Esophagus (tissue), 2 donors: ENCODE measurements around the gene FAXC. TPM values are rescaled to one million over a fixed set of nuclear protein-coding genes. Genes with fewer than 3 reads are reported as not detected.
"Not testable (repeated sequence)": the region's sequence is repeated elsewhere in the genome, so short reads cannot be mapped to it uniquely, and the experiment has no call there.

Experiments used
- H3K27ac ChIP-seq, 2 donors: one replicate each; pipeline ENCODE4 v1.5.1; 2013; ENCODE audit warnings: low read depth in 2 of 2, mild to moderate bottlenecking in 2 of 2, inconsistent platforms in 1 of 2, low read length in 1 of 2, moderate library complexity in 1 of 2
- H3K27me3 ChIP-seq, 2 donors: one replicate each; pipeline ENCODE4 v1.6.1; 2013; ENCODE audit warnings: low read length in 2 of 2, control low read depth in 1 of 2, mild to moderate bottlenecking in 1 of 2; ENCODE audit not compliant: insufficient read depth in 2 of 2, control insufficient read depth in 1 of 2
- H3K36me3 ChIP-seq, 2 donors: one replicate each; pipeline ENCODE4 v1.6.1; 2013; ENCODE audit warnings: low read length in 1 of 2; ENCODE audit not compliant: control insufficient read depth in 2 of 2, insufficient read depth in 2 of 2
- H3K4me1 ChIP-seq, 2 donors: one replicate each; pipeline ENCODE4 v1.6.1; 2013; ENCODE audit warnings: low read length in 1 of 2; ENCODE audit not compliant: control insufficient read depth in 2 of 2, insufficient read depth in 2 of 2
- H3K4me3 ChIP-seq, 2 donors: one replicate each; pipeline ENCODE4 v1.5.1; 2013; ENCODE audit warnings: low read length in 2 of 2, mild to moderate bottlenecking in 2 of 2, low read depth in 1 of 2, moderate library complexity in 1 of 2
- H3K9me3 ChIP-seq, 2 donors: one replicate each; pipeline ENCODE4 v1.6.1; 2013; ENCODE audit warnings: mild to moderate bottlenecking in 2 of 2, low read depth in 1 of 2, low read length in 1 of 2, moderate library complexity in 1 of 2; ENCODE audit not compliant: control insufficient read depth in 2 of 2, insufficient read depth in 1 of 2
- WGBS, 2 donors: extraction: QIAGEN DNeasy Blood & Tissue Kit; methylation state at CpG; one replicate each; pipeline ENCODE4 v1.1.7; 2013; 5-methylcytosine and 5-hydroxymethylcytosine counted together
- polyA plus RNA-seq, 2 donors: library from polyadenylated mRNA; stranded (reverse); fragments of 200-250 nt; gene quantifications; one replicate each; pipeline ENCODE4 v1.2.3, GENCODE V29; 2013
- donor health status: healthy with polysubstance abuse.
- donor health status: Bipolar disorder and iron deficiency.

Gene FAXC
- polyA plus RNA-seq, 2 donors, result 3.5 to 4.8 TPM

DNA sequence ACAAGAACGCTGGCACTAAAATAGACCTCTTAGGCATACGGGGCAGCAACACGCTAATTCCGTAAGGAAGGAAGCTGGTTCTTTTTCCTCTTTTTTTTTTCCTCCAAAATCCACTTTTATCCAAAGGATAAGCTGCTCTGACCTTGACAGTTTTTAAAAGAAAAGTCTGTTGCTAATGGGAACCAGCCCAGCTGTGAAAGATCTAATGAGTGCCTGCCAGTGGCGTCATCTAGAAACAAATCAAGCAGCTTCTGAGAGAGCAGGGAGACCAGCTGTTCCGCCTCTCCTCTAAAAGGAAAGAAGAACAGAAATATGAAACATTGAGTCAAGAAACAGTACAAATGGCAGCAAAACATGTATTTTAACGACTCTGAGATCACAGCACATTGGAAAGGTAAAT lies 78.6 kb downstream of the FAXC start:
- Histone ChIP-seq H3K27ac (no peak overlapping the region), H3K9me3 (no peaks in the 10 kb centered on the region), H3K4me1 (no peaks in the 10 kb centered on the region), H3K27me3 (no peaks in the 10 kb centered on the region), H3K36me3 (no peaks in the 10 kb centered on the region), H3K4me3 (no peak overlapping the region)
- 55 to 63% methylated on average over 7 of the region's 7 CpGs for WGBS, 2 donors

DNA sequence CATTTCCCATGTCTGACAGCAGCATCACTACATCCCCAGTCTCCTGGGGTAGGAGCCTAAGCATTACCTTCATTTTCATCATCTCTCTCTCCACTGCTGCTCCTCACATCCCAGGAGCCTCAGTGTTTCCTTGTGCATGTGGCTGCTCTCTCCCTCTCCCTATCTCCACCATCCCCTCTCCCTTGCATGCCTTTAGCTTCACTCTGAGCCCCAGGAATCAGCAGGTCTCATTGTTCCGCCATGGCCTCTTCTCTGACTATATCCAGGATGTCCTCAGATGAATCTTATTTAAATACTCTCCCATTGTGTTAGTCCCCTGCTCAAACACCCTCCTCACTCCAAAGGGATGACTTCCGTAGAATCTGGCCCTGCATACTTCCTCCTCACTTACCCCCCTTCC lies 79.4 kb downstream of the FAXC start:
- Histone ChIP-seq H3K27me3 (no peaks in the 10 kb centered on the region), H3K9me3 (no peaks in the 10 kb centered on the region), H3K27ac (no peak overlapping the region), H3K4me1 (no peaks in the 10 kb centered on the region), H3K36me3 (no peaks in the 10 kb centered on the region), H3K4me3 (no peak overlapping the region)
- 71 to 74% methylated on average over 2 of the region's 2 CpGs for WGBS, 2 donors

DNA sequence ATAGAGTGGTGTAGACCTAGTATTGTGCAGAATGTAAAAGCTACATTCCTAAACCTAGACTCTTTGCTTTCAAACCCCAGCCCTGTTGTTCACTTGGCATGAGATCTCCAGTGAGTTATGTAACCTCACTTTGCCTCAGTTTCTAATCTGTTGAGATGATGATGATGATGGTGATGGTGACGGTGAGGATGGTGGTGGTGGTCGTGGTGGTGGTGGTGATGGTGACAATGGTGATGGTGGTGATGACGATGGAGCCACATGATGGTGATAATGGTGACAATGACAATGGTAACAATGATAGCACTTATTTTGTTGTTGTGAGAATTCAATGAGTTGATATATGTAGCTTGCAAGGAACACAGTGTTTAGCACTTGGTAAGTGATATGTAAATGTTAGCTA lies 80.3 kb downstream of the FAXC start:
- Histone ChIP-seq H3K36me3 (no peaks in the 10 kb centered on the region), H3K27ac (no peak overlapping the region), H3K9me3 (no peaks in the 10 kb centered on the region), H3K4me3 (no peak overlapping the region), H3K4me1 (no peaks in the 10 kb centered on the region), H3K27me3 (no peaks in the 10 kb centered on the region)
- 69 to 70% methylated on average over 3 of the region's 3 CpGs for WGBS, 2 donors

DNA sequence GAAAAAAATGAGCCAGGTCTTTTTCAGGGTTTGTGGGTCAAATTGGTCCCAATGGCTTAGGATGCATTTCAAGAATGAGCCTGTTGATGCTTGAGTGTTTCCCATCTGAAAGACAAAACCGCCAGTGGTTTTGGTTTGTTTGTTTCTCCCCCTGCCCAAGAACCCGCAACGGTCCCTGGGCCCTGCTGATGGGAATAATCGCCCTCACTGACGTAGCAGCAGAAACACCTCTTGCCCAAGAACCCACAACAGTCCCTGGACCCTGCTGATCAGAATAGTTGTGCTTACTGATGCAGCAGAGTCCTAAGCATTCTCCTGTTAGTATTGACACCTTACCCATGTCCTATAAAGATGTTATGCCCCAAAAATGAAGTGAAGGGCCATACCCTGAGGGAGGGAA lies 82.5 kb downstream of the FAXC start:
- not testable (repeated sequence) for H3K27ac ChIP-seq, H3K9me3 ChIP-seq, H3K4me3 ChIP-seq, H3K4me1 ChIP-seq, H3K27me3 ChIP-seq, H3K36me3 ChIP-seq
- 89% methylated on average over 5 of the region's 5 CpGs for WGBS, 2 donors

DNA sequence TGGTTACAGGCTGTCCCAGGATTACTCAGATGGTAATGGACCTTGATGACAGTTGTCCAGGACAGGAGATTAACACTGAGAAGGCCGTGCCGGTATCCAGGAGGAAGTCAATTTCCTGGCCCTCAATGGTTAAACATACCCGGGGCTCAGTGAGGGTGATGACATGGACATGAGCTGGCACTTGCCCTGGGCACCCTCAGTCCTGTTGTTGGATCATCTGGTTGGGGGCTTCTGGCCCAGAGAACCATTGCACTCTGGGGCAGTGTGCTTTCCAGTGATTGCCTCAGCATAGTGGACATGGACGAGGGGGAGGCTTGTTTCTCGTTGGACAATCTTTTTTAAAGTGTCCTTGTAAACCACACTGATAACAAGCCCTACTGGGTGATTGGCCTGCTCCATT lies 84.0 kb downstream of the FAXC start:
- H3K36me3 ChIP-seq, H3K9me3 ChIP-seq, H3K27me3 ChIP-seq, H3K27ac ChIP-seq, H3K4me3 ChIP-seq, H3K4me1 ChIP-seq: not testable (repeated sequence)
- 79 to 85% methylated on average over 5 of the region's 5 CpGs for WGBS, 2 donors

DNA sequence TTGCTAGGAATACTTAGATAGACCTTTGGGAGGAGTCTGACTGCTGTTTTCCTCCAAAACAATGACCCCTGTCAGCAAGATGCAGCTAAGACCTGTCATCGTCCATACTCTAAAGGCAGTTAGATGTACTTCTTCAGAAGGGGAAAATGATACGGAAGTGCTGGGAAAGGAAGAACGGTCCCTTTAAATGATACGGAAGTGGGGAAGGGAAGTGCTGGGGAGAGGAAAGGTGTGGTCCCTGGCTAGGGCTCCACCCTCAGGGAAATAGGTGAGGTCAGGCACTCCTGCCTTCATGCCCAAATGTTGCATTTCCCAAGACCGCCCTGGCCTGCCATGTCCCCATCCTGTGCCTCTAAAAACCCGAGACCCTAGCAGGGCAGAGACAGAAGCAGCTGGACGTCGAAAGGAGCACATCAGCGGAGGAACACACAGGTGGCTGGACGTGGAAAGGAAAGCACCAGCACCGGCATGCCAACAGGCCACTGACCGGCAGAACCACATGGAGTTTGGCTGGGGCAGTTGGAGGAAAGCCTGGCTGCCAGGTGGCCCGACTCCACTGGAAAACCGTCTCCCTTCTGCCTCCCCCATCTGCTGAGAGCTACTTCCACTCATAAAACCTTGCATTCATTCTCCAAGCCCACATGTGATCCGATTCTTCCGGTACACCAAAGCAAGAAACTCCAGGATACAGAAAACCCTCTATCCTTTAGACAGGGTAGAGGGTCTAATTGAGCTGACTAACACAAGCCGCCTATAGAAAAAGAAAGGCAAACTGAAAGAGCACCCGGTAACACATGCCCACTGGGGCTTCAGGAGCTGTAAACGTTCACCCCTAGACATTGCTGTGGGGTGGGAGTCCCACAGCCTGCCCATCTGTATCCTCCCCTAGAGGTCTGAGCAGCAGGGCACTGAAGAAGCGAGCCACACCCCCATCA lies 94.6 kb downstream of the FAXC start:
- H3K4me3 ChIP-seq, result no peak overlapping the region
- H3K36me3 ChIP-seq, result no peaks in the 10 kb centered on the region
- WGBS, 2 donors, result 78 to 81% methylated on average over 20 of the region's 20 CpGs
- no peaks in the 10 kb centered on the region for H3K4me1 ChIP-seq
- H3K27me3 ChIP-seq, result no peaks in the 10 kb centered on the region
- no peaks in the 10 kb centered on the region for H3K9me3 ChIP-seq
- H3K27ac ChIP-seq, result no peak overlapping the region

DNA sequence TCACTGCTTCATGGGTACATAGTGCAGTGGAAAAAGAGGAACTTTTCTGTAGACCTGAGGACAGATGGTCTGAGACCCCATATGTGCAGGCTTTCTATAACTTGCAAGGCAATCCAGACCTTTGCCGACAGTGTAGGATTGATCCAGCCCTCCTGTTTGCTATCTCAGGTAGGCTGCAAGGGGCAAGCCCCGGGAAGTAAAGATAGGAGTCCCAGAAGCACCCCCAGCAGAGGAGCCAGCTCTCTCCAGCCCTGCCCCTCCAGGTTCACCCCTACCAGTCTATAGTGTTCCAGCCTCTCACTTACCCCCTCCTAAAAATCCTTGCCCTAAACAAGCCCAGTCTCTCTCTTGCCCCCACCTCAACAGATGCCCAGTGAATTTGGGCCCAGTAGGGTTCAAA lies 96.2 kb downstream of the FAXC start:
- 77 to 93% methylated on average over 2 of the region's 2 CpGs for WGBS, 2 donors
- no peak overlapping the region for H3K27ac ChIP-seq
- H3K36me3 ChIP-seq, result no peaks in the 10 kb centered on the region
- H3K4me3 ChIP-seq, result no peak overlapping the region
- H3K4me1 ChIP-seq, result no peaks in the 10 kb centered on the region
- H3K9me3 ChIP-seq, result no peaks in the 10 kb centered on the region
- no peaks in the 10 kb centered on the region for H3K27me3 ChIP-seq

DNA sequence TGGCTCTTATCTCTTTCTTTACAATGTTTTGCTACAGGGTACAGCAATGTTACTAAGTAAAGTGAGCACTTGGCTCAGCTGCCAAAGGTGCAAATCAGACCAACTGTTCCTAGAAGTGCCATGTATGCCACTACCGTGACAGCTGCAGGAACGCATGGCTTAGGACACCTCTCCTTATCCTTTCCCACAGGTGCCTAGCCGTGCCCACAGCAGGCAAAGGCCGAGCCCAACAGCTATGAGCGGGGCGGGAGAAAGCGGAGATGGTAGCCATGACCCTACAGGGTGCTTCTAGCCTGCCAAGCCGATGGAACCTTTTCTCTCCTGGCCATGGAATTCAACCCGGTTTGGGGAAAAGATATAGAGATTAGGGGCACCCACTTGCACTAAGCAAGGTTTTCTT lies 97.1 kb downstream of the FAXC start:
- WGBS, 2 donors, result 86 to 89% methylated on average over 9 of the region's 9 CpGs
- Histone ChIP-seq H3K9me3 (no peaks in the 10 kb centered on the region), H3K27me3 (no peaks in the 10 kb centered on the region), H3K4me3 (no peak overlapping the region), H3K36me3 (no peaks in the 10 kb centered on the region), H3K4me1 (no peaks in the 10 kb centered on the region), H3K27ac (no peak overlapping the region)

DNA sequence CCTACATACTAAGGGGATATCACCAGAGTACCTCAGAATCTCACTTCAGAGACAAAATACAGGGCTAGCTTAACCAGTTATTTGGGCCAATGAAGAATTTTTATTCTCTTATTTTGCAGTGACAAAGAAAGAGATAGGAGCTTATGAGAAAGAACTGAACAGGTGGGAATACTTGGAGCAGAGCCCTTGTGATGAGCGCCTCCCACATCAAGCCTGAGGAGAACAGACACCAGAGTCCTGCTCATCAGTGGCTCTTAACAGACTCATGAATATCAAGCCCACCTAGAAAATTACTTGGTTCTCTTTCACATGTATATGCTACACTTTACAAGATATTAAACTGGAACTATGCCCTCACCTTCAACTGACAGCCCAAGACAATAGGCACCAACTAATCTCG lies 99.0 kb downstream of the FAXC start:
- Histone ChIP-seq H3K27ac (no peak overlapping the region), H3K4me3 (no peak overlapping the region), H3K4me1 (no peaks in the 10 kb centered on the region), H3K9me3 (no peaks in the 10 kb centered on the region), H3K36me3 (no peaks in the 10 kb centered on the region), H3K27me3 (no peaks in the 10 kb centered on the region)
- WGBS, 2 donors, result 93% methylated on average over 2 of the region's 2 CpGs

DNA sequence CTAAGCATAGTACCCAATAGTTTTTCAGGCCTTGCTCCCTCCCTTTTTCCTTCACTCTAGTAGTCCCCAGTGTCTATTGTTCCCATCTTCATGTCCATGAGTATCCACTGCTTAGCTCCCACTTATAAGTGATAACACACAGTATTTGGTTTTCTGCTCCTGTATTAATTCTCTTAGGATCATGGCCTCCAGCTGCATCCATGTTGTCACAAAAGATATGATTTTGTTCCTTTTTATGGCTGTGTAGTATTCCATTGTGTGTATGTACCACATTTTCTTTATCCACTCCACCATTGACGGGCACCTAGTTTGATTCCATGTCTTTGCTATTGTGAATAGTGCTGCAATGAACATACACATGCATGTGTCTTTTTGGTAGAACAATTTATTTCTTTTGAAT lies 102.9 kb downstream of the FAXC start:
- WGBS, 2 donors, result 92 to 95% methylated on average over 1 of the region's 1 CpG
- Histone ChIP-seq H3K27ac (no peak overlapping the region), H3K27me3 (no peaks in the 10 kb centered on the region), H3K36me3 (no peaks in the 10 kb centered on the region), H3K4me3 (no peak overlapping the region), H3K4me1 (no peaks in the 10 kb centered on the region), H3K9me3 (no peaks in the 10 kb centered on the region)
